Activated T-cell treated with anti-CD3 and anti-CD28 coated beads, Interleukin-2, amount 50 U/mL, for 48 hours (primary cell): Measurements from ENCODE around the gene SLC31A2.
A peak's percentile ranks its signal among the peaks of the same experiment; 100 is the strongest.

Experiments used
- DNase-seq, 2 experiments: peaks; one replicate each; pipeline ENCODE4 v3.0.0-alpha.2; 2020

Gene SLC31A2

GRCh38 chr9:113151696-113152630, 1.2 kb downstream of the SLC31A2 start:
- DNase-seq: no peak

GRCh38 chr9:113152699-113153098, 1.9 kb downstream of the SLC31A2 start:
- DNase-seq: no peak

- no peak for DNase-seq
Observed at GRCh38 chr9:113153599-113153998, 2.8 kb downstream of the SLC31A2 start.

GRCh38 chr9:113154471-113154870, 3.7 kb downstream of the SLC31A2 start:
- no peak for DNase-seq

- DNase-seq: no peak
Observed at GRCh38 chr9:113154946-113155345, 4.1 kb downstream of the SLC31A2 start.

GRCh38 chr9:113155911-113156588, 5.2 kb downstream of the SLC31A2 start:
- peak; percentile 30 to 34 for DNase-seq

GRCh38 chr9:113156880-113157279, 6.1 kb downstream of the SLC31A2 start:
- DNase-seq: no peak

- DNase-seq: no peak
Observed at GRCh38 chr9:113158446-113158845, 7.6 kb downstream of the SLC31A2 start.

GRCh38 chr9:113160571-113160970, 9.8 kb downstream of the SLC31A2 start:
- DNase-seq: no peak

GRCh38 chr9:113163001-113163400, 12.2 kb downstream of the SLC31A2 start:
- no peak for DNase-seq

- no peak for DNase-seq
Observed at GRCh38 chr9:113164536-113165300, 13.9 kb downstream of the SLC31A2 start.

- no peak for DNase-seq
Observed at GRCh38 chr9:113166039-113166438, 15.2 kb downstream of the SLC31A2 start.

GRCh38 chr9:113168809-113169208, 18.0 kb downstream of the SLC31A2 start:
- no peak for DNase-seq

- no peak for DNase-seq
Observed at GRCh38 chr9:113173341-113173740, 22.5 kb downstream of the SLC31A2 start.

- DNase-seq: no peak
Observed at GRCh38 chr9:113176803-113177202, 26.0 kb downstream of the SLC31A2 start.

- DNase-seq: no peak
Observed at GRCh38 chr9:113177251-113177650, 26.4 kb downstream of the SLC31A2 start.

GRCh38 chr9:113178087-113178486, 27.3 kb downstream of the SLC31A2 start:
- no peak for DNase-seq

- DNase-seq: no peak
Observed at GRCh38 chr9:113179839-113180238, 29.0 kb downstream of the SLC31A2 start.

- DNase-seq: no peak
Observed at GRCh38 chr9:113181165-113181564, 30.4 kb downstream of the SLC31A2 start.

GRCh38 chr9:113183956-113184488, 33.2 kb downstream of the SLC31A2 start:
- DNase-seq: no peak

GRCh38 chr9:113184539-113184938, 33.7 kb downstream of the SLC31A2 start:
- DNase-seq: no peak

- no peak for DNase-seq
Observed at GRCh38 chr9:113185271-113185670, 34.5 kb downstream of the SLC31A2 start.

- no peak for DNase-seq
Observed at GRCh38 chr9:113186137-113186755, 35.4 kb downstream of the SLC31A2 start.
